OCI-M2 (cell line): ENCODE data around the gene SNCB.

ENCODE experiments used
- DNase-seq: peaks from one replicate; lab custom pipeline; 2025; ENCODE audit not compliant: unreplicated experiment; lab: John Stamatoyannopoulos, UW

SNCB gene

GRCh38 chr5:176644878-176645670, 14.7 kb upstream of the SNCB start:
- DNase-seq = no peak

- no peak for DNase-seq
Observed at GRCh38 chr5:176644294-176644693, 14.0 kb upstream of the SNCB start.

- no peak for DNase-seq
Observed at GRCh38 chr5:176643491-176644219, 13.3 kb upstream of the SNCB start.

- no peak for DNase-seq
Observed at GRCh38 chr5:176642675-176643490, 12.5 kb upstream of the SNCB start.

- DNase-seq = no peak
Observed at GRCh38 chr5:176640616-176641015, 10.3 kb upstream of the SNCB start.

- no peak for DNase-seq
Observed at GRCh38 chr5:176639981-176640380, 9.6 kb upstream of the SNCB start.

- DNase-seq = no peak
Observed at GRCh38 chr5:176639208-176639607, 8.9 kb upstream of the SNCB start.

- DNase-seq = no peak
Observed at GRCh38 chr5:176638437-176638836, 8.1 kb upstream of the SNCB start.

GRCh38 chr5:176637556-176637955, 7.2 kb upstream of the SNCB start:
- no peak for DNase-seq

- no peak for DNase-seq
Observed at GRCh38 chr5:176636426-176636825, 6.1 kb upstream of the SNCB start.

GRCh38 chr5:176633598-176633997, 3.3 kb upstream of the SNCB start:
- DNase-seq = no peak

- DNase-seq = no peak
Observed at GRCh38 chr5:176632745-176633144, 2.4 kb upstream of the SNCB start.

GRCh38 chr5:176631383-176632200, 1.3 kb upstream of the SNCB start:
- DNase-seq = no peak

GRCh38 chr5:176630681-176631222, 418 bp upstream of the SNCB start:
- DNase-seq = no peak

- DNase-seq = no peak
Observed at GRCh38 chr5:176629317-176629852, 949 bp downstream of the SNCB start.

- DNase-seq = no peak
Observed at GRCh38 chr5:176628406-176629228, 1.7 kb downstream of the SNCB start.

- DNase-seq = no peak
Observed at GRCh38 chr5:176627582-176627981, 2.8 kb downstream of the SNCB start.

- no peak for DNase-seq
Observed at GRCh38 chr5:176626876-176627236, 3.5 kb downstream of the SNCB start.
